ENCODE results near the gene ZBTB6. TPM values are rescaled to one million over a fixed set of nuclear protein-coding genes. Genes with fewer than 3 reads are reported as not detected.

ZBTB6 gene
- total RNA-seq, 1 donor from 2014 or later, result 8.7 TPM

- H3K4me3 Mint-ChIP-seq, result peak overlapping the region; percentile 95
- TF ChIP-seq, protein P1, sequence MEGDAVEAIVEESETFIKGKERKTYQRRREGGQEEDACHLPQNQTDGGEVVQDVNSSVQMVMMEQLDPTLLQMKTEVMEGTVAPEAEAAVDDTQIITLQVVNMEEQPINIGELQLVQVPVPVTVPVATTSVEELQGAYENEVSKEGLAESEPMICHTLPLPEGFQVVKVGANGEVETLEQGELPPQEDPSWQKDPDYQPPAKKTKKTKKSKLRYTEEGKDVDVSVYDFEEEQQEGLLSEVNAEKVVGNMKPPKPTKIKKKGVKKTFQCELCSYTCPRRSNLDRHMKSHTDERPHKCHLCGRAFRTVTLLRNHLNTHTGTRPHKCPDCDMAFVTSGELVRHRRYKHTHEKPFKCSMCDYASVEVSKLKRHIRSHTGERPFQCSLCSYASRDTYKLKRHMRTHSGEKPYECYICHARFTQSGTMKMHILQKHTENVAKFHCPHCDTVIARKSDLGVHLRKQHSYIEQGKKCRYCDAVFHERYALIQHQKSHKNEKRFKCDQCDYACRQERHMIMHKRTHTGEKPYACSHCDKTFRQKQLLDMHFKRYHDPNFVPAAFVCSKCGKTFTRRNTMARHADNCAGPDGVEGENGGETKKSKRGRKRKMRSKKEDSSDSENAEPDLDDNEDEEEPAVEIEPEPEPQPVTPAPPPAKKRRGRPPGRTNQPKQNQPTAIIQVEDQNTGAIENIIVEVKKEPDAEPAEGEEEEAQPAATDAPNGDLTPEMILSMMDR (conservative IDR thresholded peaks at IDR 0.05), result no peak
- no peaks in the 10 kb centered on the region for H3K36me3 Mint-ChIP-seq
- no peak for DNase-seq (ENCODE audit: extremely low spot score, unreplicated experiment)
- peaks cover 10% of the 10 kb centered on the region for H3K4me1 Mint-ChIP-seq (ENCODE audit: unreplicated experiment)
- H3K27me3 Mint-ChIP-seq, result no peaks in the 10 kb centered on the region
- no peaks in the 10 kb centered on the region for H3K9me3 Mint-ChIP-seq
- H3K27ac Mint-ChIP-seq, result peak overlapping the region; percentile 95
Measured at GRCh38 chr9:122904466-122904822, 8.7 kb downstream of the ZBTB6 start.

GRCh38 chr9:122900791-122901190, 12.3 kb downstream of the ZBTB6 start:
- Mint-ChIP-seq H3K4me1 (ENCODE audit: unreplicated experiment) (peaks cover 16% of the 10 kb centered on the region), H3K9me3 (no peaks in the 10 kb centered on the region), H3K4me3 (no peak overlapping the region), H3K27ac (peak overlapping the region; percentile 16), H3K27me3 (no peaks in the 10 kb centered on the region), H3K36me3 (no peaks in the 10 kb centered on the region)
- DNase-seq (ENCODE audit: extremely low spot score, unreplicated experiment), result no peak
- TF ChIP-seq, protein P1 (conservative IDR thresholded peaks at IDR 0.05), result no peak

GRCh38 chr9:122897969-122898368, 15.2 kb downstream of the ZBTB6 start:
- no peaks in the 10 kb centered on the region for H3K36me3 Mint-ChIP-seq
- H3K27ac Mint-ChIP-seq, result no peak overlapping the region
- H3K27me3 Mint-ChIP-seq, result no peaks in the 10 kb centered on the region

DNA sequence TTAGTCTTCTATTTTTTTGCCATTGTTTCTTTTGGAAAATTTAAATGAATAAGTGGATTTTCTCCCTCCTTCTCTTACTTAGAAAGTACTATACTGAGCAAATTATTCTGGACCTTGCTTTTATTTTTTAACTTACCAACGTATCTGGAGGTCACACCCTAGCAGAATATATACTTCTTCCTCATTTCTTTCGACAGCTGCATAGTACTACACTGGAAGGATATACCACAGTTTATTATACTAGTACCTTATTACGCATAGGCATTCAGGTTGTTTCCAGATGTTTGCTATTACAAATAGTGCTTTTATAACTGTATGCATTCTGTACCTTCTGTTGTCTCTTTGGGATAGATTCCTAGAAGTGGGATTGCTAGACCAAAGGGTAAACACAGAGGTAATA, 24.6 kb downstream of the ZBTB6 start:
- no peak overlapping the region for H3K4me3 Mint-ChIP-seq
- peaks cover 5% of the 10 kb centered on the region for H3K36me3 Mint-ChIP-seq
- TF ChIP-seq, protein P1 (conservative IDR thresholded peaks at IDR 0.05), result no peak
- DNase-seq (ENCODE audit: extremely low spot score, unreplicated experiment), result no peak
- H3K4me1 Mint-ChIP-seq (ENCODE audit: unreplicated experiment), result no peaks in the 10 kb centered on the region
- no peaks in the 10 kb centered on the region for H3K27me3 Mint-ChIP-seq
- no peaks in the 10 kb centered on the region for H3K9me3 Mint-ChIP-seq
- no peak overlapping the region for H3K27ac Mint-ChIP-seq

More at GRCh38 chr9:122897969-122898368, 15.2 kb downstream of the ZBTB6 start:
- H3K4me3 Mint-ChIP-seq, result no peak overlapping the region
- no peaks in the 10 kb centered on the region for H3K9me3 Mint-ChIP-seq
- H3K4me1 Mint-ChIP-seq (ENCODE audit: unreplicated experiment), result peaks cover 5% of the 10 kb centered on the region
- DNase-seq (ENCODE audit: extremely low spot score, unreplicated experiment), result no peak
- TF ChIP-seq, protein P1 (conservative IDR thresholded peaks at IDR 0.05), result no peak

GRCh38 chr9:122883125-122883524, 30.0 kb downstream of the ZBTB6 start:
- no peak for DNase-seq (ENCODE audit: extremely low spot score, unreplicated experiment)
- H3K4me3 Mint-ChIP-seq, result no peak overlapping the region
- H3K36me3 Mint-ChIP-seq, result peaks cover 16% of the 10 kb centered on the region
- no peaks in the 10 kb centered on the region for H3K4me1 Mint-ChIP-seq (ENCODE audit: unreplicated experiment)
- TF ChIP-seq, protein P1 (conservative IDR thresholded peaks at IDR 0.05), result no peak
- no peaks in the 10 kb centered on the region for H3K9me3 Mint-ChIP-seq
- no peaks in the 10 kb centered on the region for H3K27me3 Mint-ChIP-seq
- H3K27ac Mint-ChIP-seq, result no peak overlapping the region

DNA sequence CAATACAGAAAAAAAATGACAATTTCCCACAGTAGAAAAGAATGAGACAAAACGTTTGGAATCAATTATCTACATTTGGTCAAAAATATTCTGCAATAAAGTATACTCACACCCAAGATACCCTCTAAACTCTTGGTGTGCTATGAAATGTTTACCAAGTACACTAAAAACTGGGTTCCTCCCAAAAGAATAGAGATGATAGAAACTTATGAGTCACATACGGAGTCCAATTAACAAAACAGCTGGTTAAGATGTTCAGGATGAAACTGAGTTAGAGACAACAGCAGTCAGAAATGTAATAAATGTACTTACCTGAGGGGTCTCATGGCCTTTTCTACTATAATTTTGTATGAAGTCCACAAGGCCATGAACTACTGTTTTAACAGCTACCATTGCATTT, 33.7 kb downstream of the ZBTB6 start:
- no peak for DNase-seq (ENCODE audit: extremely low spot score, unreplicated experiment)
- no peaks in the 10 kb centered on the region for H3K4me1 Mint-ChIP-seq (ENCODE audit: unreplicated experiment)
- TF ChIP-seq, protein P1 (conservative IDR thresholded peaks at IDR 0.05), result no peak
- no peak overlapping the region for H3K27ac Mint-ChIP-seq
- no peaks in the 10 kb centered on the region for H3K27me3 Mint-ChIP-seq
- H3K4me3 Mint-ChIP-seq, result no peak overlapping the region
- H3K9me3 Mint-ChIP-seq, result no peaks in the 10 kb centered on the region
- H3K36me3 Mint-ChIP-seq, result peaks cover 33% of the 10 kb centered on the region

All from type B pancreatic cell (in vitro differentiated cells).